ENCODE measurements around the gene TSHZ2.

TSHZ2 gene

DNA sequence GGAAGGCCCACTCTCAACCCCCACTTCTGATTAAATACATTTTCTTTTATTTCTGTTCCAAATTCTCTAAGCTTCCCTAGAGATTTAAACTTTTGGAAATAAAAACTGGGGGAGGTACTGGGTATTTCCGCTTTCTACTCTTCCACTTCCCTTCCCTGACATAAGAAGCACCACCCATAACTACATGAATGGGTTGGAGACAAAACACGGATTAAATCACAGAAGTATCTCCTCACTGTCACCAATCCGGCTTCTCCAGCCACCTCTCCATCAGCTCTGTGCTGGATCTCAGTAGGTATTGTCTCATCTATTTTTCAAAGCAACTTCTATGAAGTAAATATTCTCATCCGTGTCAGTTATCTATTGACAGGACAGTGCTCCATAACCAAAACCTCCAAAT lies 150.7 kb downstream of the TSHZ2 start:
- Histone ChIP-seq H3K9me3 (ENCODE audit: insufficient read depth, low read depth, low read length) (no peaks in the 10 kb centered on the region), H3K36me3 (ENCODE audit: insufficient read depth, low read length) (no peaks in the 10 kb centered on the region), H3K27ac (ENCODE audit: low read depth, low read length) (no peak overlapping the region), H3K4me3 (ENCODE audit: low read length) (no peak overlapping the region), H3K27me3 (ENCODE audit: insufficient read depth, low read length) (no peaks in the 10 kb centered on the region), H3K9ac (ENCODE audit: low read depth, low read length) (no peak overlapping the region), H3K4me1 (ENCODE audit: insufficient read depth, low read length) (peaks cover 17% of the 10 kb centered on the region)
- WGBS: 94% methylated on average over 4 of the region's 4 CpGs

DNA sequence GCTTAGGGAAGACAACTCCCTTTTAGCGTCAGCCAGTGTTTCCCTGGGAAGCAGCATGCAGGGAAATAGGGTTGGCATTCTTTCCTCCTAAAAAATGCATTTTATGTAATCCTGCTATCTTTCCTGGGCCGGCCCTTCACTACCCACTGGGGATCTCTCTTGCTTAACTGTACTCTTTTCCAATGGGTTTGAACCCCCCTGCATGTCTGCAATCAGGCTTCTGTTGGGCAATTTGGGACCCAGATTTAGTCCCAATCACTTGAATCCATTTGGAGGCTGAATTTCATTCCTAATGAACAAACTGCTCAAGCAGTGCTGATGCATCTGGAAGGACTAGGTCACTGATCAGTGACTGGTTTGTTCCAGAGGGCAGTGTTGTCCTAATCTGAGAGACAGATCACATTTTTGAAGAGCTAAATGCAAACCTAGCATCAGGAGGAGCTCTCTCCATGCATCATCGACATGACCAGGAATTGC lies 152.0 kb downstream of the TSHZ2 start:
- Histone ChIP-seq H3K9ac (ENCODE audit: low read depth, low read length) (no peak overlapping the region), H3K27ac (ENCODE audit: low read depth, low read length) (no peak overlapping the region), H3K4me3 (ENCODE audit: low read length) (no peak overlapping the region), H3K27me3 (ENCODE audit: insufficient read depth, low read length) (no peaks in the 10 kb centered on the region), H3K9me3 (ENCODE audit: insufficient read depth, low read depth, low read length) (no peaks in the 10 kb centered on the region), H3K4me1 (ENCODE audit: insufficient read depth, low read length) (peaks cover 19% of the 10 kb centered on the region), H3K36me3 (ENCODE audit: insufficient read depth, low read length) (no peaks in the 10 kb centered on the region)
- 90% methylated on average over 3 of the region's 3 CpGs for WGBS

DNA sequence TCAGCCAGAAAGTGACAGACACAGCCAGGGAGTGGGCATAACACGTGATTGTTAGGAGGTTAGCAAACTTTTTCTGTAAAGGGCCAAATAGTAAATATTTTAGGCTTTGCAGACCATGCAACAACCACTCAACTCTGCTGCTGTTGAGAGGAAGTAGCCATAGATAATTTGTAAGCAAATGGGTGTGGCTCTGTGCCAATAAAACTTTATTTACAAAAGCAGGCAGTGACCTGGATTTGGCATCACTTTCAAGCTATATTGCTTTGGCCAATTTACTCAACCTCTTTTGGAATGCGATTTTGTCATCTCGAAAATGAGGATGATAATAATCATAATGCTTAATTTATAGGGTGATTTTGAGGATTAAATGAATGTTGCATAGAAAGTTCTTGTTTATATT lies 152.6 kb downstream of the TSHZ2 start:
- H3K9ac ChIP-seq (ENCODE audit: low read depth, low read length): no peak overlapping the region
- no peaks in the 10 kb centered on the region for H3K9me3 ChIP-seq (ENCODE audit: insufficient read depth, low read depth, low read length)
- no peak overlapping the region for H3K27ac ChIP-seq (ENCODE audit: low read depth, low read length)
- H3K27me3 ChIP-seq (ENCODE audit: insufficient read depth, low read length): no peaks in the 10 kb centered on the region
- H3K4me3 ChIP-seq (ENCODE audit: low read length): no peak overlapping the region
- H3K4me1 ChIP-seq (ENCODE audit: insufficient read depth, low read length): peaks cover 19% of the 10 kb centered on the region
- WGBS: 98% methylated on average over 3 of the region's 3 CpGs
- no peaks in the 10 kb centered on the region for H3K36me3 ChIP-seq (ENCODE audit: insufficient read depth, low read length)

DNA sequence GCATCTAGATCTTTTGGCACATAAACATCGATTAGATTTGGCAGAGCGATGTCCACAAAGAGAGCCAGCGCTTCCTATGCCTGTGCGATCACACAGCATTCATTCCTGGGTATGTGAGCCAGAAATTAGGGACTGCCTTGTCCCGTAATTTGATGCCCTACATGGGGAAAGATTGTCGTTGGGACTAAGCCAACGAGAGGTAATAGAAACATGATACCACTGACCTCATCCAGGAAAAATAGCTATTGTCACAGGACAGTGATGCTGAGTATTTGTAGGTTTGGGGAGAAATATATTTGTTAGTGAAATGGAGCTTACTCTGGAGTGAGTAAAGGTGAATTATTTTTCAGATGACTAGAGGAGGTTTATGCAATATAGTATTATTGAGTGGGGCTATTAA lies 154.0 kb downstream of the TSHZ2 start:
- Histone ChIP-seq H3K36me3 (ENCODE audit: insufficient read depth, low read length) (no peaks in the 10 kb centered on the region), H3K27me3 (ENCODE audit: insufficient read depth, low read length) (no peaks in the 10 kb centered on the region), H3K9me3 (ENCODE audit: insufficient read depth, low read depth, low read length) (no peaks in the 10 kb centered on the region), H3K4me3 (ENCODE audit: low read length) (no peak overlapping the region), H3K27ac (ENCODE audit: low read depth, low read length) (no peak overlapping the region), H3K4me1 (ENCODE audit: insufficient read depth, low read length) (peaks cover 23% of the 10 kb centered on the region), H3K9ac (ENCODE audit: low read depth, low read length) (no peak overlapping the region)
- WGBS: 78% methylated on average over 7 of the region's 7 CpGs

DNA sequence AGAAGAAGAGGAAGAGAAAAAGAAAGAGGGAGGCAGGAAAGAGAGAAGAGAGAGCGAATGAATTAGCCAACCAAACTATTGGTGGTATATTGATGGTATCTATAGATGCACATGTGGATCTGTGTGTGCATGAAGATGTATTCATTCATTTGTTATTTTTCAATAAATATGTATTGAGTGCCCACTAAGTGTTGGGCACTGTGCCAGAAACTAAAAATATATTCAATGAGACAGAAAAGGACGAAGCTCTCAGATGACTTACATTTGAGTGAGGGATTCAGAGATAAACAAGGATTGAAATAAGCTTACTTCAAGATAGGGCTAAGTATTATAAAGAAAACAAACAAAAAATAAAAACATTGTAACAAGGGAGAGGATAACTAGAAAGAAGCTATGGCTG lies 154.9 kb downstream of the TSHZ2 start:
- H3K27ac ChIP-seq (ENCODE audit: low read depth, low read length): no peak overlapping the region
- H3K9ac ChIP-seq (ENCODE audit: low read depth, low read length): no peak overlapping the region
- no peaks in the 10 kb centered on the region for H3K27me3 ChIP-seq (ENCODE audit: insufficient read depth, low read length)
- H3K4me3 ChIP-seq (ENCODE audit: low read length): no peak overlapping the region
- no peaks in the 10 kb centered on the region for H3K36me3 ChIP-seq (ENCODE audit: insufficient read depth, low read length)
- peaks cover 30% of the 10 kb centered on the region for H3K4me1 ChIP-seq (ENCODE audit: insufficient read depth, low read length)
- no peaks in the 10 kb centered on the region for H3K9me3 ChIP-seq (ENCODE audit: insufficient read depth, low read depth, low read length)
- WGBS: 95% methylated on average over 2 of the region's 2 CpGs

DNA sequence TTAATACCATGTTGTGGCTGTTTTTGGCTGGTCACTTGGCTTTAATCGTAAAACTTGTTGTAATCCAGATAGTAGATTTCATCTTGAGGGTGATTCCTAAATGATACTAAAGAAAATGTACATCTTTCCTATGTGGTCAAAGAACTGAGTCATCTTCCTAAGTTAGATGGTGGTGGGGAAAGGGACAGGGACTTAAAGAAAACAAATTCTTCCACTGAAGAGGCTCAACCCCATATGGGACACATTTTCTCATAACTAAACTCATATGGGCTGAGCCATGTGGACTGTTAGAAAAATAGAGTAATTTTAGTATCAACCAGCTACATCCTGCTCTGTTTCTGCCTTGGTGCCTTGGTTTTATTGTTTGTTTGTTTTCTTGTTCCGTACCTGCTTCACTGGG lies 155.8 kb downstream of the TSHZ2 start:
- Histone ChIP-seq H3K4me1 (ENCODE audit: insufficient read depth, low read length) (peaks cover 30% of the 10 kb centered on the region), H3K36me3 (ENCODE audit: insufficient read depth, low read length) (no peaks in the 10 kb centered on the region), H3K9ac (ENCODE audit: low read depth, low read length) (no peak overlapping the region), H3K9me3 (ENCODE audit: insufficient read depth, low read depth, low read length) (no peaks in the 10 kb centered on the region), H3K4me3 (ENCODE audit: low read length) (no peak overlapping the region), H3K27me3 (ENCODE audit: insufficient read depth, low read length) (no peaks in the 10 kb centered on the region), H3K27ac (ENCODE audit: low read depth, low read length) (no peak overlapping the region)
- WGBS: 95% methylated on average over 2 of the region's 2 CpGs

DNA sequence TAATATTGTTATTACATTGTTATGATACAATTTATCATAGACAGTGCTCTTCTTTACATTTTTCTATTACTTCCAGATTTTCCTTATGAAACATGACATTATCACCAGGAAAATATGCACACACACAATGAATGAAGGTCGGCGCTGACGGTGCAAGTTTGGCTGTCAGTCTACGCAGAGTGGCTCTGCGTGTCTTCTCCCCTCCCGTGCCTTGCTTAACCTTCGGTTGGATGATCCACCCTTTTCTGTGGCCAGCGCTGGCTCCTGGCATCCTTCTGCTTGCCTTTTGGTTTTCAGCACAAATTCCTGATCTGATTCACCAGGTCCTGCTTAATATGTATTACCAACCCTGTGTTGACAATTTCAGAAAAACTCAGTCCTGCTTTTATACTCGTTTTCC lies 157.4 kb downstream of the TSHZ2 start:
- no peak overlapping the region for H3K9ac ChIP-seq (ENCODE audit: low read depth, low read length)
- H3K4me1 ChIP-seq (ENCODE audit: insufficient read depth, low read length): peaks cover 30% of the 10 kb centered on the region
- no peak overlapping the region for H3K27ac ChIP-seq (ENCODE audit: low read depth, low read length)
- 95% methylated on average over 9 of the region's 9 CpGs for WGBS
- no peaks in the 10 kb centered on the region for H3K27me3 ChIP-seq (ENCODE audit: insufficient read depth, low read length)
- no peak overlapping the region for H3K4me3 ChIP-seq (ENCODE audit: low read length)
- H3K9me3 ChIP-seq (ENCODE audit: insufficient read depth, low read depth, low read length): no peaks in the 10 kb centered on the region
- no peaks in the 10 kb centered on the region for H3K36me3 ChIP-seq (ENCODE audit: insufficient read depth, low read length)

DNA sequence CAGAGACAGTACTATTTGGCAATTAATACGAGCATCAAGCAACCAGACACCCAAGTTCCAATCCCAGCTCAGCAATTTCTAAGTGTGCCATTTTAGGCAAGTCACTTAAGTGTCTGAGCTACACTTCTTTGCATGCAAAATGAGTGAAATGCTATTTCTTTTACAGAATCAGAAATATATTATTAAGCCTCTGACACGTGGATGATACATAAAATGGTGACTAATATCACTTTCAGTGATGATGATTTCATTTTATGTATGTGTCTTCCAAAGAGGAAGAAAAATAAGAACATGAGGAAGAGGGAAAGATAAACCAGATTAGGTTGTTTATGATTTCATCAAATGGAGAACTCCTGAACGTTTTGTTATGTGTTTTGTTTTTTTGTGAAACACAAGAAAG lies 158.6 kb downstream of the TSHZ2 start:
- Histone ChIP-seq H3K9me3 (ENCODE audit: insufficient read depth, low read depth, low read length) (no peaks in the 10 kb centered on the region), H3K9ac (ENCODE audit: low read depth, low read length) (no peak overlapping the region), H3K36me3 (ENCODE audit: insufficient read depth, low read length) (no peaks in the 10 kb centered on the region), H3K27me3 (ENCODE audit: insufficient read depth, low read length) (no peaks in the 10 kb centered on the region), H3K4me3 (ENCODE audit: low read length) (no peak overlapping the region), H3K4me1 (ENCODE audit: insufficient read depth, low read length) (peaks cover 30% of the 10 kb centered on the region), H3K27ac (ENCODE audit: low read depth, low read length) (no peak overlapping the region)
- WGBS: 83% methylated on average over 3 of the region's 3 CpGs

DNA sequence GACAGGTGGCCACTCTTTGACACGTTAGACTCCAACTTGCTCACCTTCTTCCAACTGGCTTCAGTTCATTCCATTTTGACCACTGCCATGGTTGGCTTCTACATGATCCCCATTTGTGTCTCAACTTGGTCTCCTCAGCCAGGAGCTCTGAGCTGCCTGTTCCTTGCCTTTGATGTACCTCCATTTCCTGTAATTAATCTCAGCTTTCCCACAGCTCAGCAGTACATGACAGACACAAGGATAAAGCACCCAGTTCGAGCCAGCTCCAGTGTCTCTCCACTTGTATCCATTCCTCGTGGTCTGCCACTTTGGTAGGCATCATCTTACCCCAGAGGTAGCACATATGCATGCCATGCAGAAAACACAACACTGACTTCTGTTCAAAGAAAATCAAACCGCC lies 161.0 kb downstream of the TSHZ2 start:
- Histone ChIP-seq H3K9ac (ENCODE audit: low read depth, low read length) (no peak overlapping the region), H3K27ac (ENCODE audit: low read depth, low read length) (no peak overlapping the region), H3K4me3 (ENCODE audit: low read length) (no peak overlapping the region), H3K4me1 (ENCODE audit: insufficient read depth, low read length) (peaks cover 11% of the 10 kb centered on the region), H3K9me3 (ENCODE audit: insufficient read depth, low read depth, low read length) (no peaks in the 10 kb centered on the region), H3K27me3 (ENCODE audit: insufficient read depth, low read length) (no peaks in the 10 kb centered on the region), H3K36me3 (ENCODE audit: insufficient read depth, low read length) (no peaks in the 10 kb centered on the region)
- 88% methylated on average over 4 of the region's 4 CpGs for WGBS

DNA sequence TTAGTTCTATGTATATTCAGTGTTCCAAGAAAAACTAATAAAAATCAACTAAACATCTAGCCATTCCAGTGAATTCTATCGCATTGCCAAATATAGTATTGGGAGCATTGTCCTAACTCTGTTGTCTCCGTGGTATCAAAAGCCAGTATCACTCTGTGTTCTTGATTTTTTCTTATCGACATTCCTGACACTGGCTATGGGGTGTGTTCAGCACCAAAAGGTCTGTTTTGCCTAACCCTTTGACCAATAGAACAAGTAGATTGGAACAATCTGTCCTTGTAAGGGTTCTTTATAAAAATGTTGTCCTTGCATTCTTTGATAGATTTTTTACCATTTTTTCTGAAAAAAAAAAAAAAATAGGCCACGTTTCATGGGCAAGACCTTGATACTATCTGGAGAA lies 161.5 kb downstream of the TSHZ2 start:
- H3K4me3 ChIP-seq (ENCODE audit: low read length): no peak overlapping the region
- 96% methylated on average over 4 of the region's 4 CpGs for WGBS
- no peaks in the 10 kb centered on the region for H3K9me3 ChIP-seq (ENCODE audit: insufficient read depth, low read depth, low read length)
- peaks cover 11% of the 10 kb centered on the region for H3K4me1 ChIP-seq (ENCODE audit: insufficient read depth, low read length)
- H3K27me3 ChIP-seq (ENCODE audit: insufficient read depth, low read length): no peaks in the 10 kb centered on the region
- no peaks in the 10 kb centered on the region for H3K36me3 ChIP-seq (ENCODE audit: insufficient read depth, low read length)
- no peak overlapping the region for H3K9ac ChIP-seq (ENCODE audit: low read depth, low read length)
- no peak overlapping the region for H3K27ac ChIP-seq (ENCODE audit: low read depth, low read length)

DNA sequence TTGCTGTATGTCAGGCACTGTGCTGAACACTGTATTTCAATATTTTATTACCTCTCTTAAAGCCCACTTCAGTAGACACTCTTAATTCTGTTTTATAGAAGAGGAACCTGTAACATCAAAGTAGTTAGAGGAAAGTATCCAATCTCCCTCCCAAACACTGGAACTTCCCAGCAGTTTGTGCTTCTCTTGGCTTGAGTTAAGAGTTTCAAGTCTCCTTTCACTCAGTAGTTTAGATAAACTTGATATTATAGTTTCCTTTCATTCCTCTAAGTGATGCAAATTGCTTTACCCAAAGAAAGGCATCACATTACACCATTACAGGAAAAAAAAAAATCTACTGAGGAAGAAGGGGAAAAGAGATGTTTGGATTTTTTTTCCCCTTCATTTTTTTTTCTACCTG lies 164.3 kb downstream of the TSHZ2 start:
- H3K4me1 ChIP-seq (ENCODE audit: insufficient read depth, low read length): peaks cover 4% of the 10 kb centered on the region
- no peaks in the 10 kb centered on the region for H3K27me3 ChIP-seq (ENCODE audit: insufficient read depth, low read length)

DNA sequence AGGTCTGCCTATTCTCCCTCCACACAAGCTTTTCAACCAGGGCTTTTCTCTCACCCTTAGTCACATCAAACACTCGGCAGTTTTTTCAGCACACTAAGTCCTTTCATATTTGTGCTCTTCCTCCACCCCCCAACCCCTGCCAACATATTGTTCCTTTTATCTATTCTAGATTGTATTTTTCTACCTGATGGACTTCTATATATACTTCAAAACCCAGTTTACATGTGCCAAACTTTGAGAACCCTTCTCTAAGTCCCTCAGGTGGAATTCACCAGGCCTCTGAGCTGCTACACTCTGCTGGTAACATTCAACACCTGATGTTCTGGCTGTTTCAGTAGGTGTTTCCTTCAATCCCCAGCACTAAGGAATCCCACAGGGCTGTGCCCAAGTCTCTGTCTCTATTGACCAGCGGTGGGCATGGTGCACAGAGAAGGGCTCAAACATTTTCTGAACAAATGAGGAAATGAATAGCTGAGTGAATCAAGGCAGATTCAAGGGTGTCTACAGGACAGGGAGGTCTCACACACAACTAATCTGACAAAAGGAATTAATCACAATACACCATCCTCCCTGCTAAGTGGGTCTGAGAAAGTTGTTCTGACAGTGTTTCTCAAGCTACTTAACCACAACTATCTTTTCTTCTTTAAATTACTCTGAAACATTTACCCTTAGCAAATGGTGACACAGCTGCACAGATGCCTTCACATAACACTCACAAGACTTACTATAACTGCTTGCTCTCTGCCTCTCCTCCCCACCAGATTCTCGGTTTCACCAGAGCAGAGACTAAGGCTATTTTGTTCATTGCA lies 166.5 kb downstream of the TSHZ2 start:
- Histone ChIP-seq H3K36me3 (ENCODE audit: insufficient read depth, low read length) (no peaks in the 10 kb centered on the region), H3K27me3 (ENCODE audit: insufficient read depth, low read length) (no peaks in the 10 kb centered on the region), H3K4me3 (ENCODE audit: low read length) (no peak overlapping the region), H3K9ac (ENCODE audit: low read depth, low read length) (no peak overlapping the region), H3K27ac (ENCODE audit: low read depth, low read length) (no peak overlapping the region), H3K9me3 (ENCODE audit: insufficient read depth, low read depth, low read length) (no peaks in the 10 kb centered on the region), H3K4me1 (ENCODE audit: insufficient read depth, low read length) (no peaks in the 10 kb centered on the region; the same call in 1 of the 2 replicates)
- 94% methylated on average over 3 of the region's 3 CpGs for WGBS

More for the DNA sequence above, 164.3 kb downstream of the TSHZ2 start:
- H3K9me3 ChIP-seq (ENCODE audit: insufficient read depth, low read depth, low read length): no peaks in the 10 kb centered on the region
- H3K9ac ChIP-seq (ENCODE audit: low read depth, low read length): no peak overlapping the region
- H3K36me3 ChIP-seq (ENCODE audit: insufficient read depth, low read length): no peaks in the 10 kb centered on the region
- no peak overlapping the region for H3K27ac ChIP-seq (ENCODE audit: low read depth, low read length)
- H3K4me3 ChIP-seq (ENCODE audit: low read length): no peak overlapping the region
